Measurements from ENCODE around the gene PUSL1.
A peak's percentile ranks its signal among the peaks of the same experiment; 100 is the strongest.

Gene PUSL1

DNA sequence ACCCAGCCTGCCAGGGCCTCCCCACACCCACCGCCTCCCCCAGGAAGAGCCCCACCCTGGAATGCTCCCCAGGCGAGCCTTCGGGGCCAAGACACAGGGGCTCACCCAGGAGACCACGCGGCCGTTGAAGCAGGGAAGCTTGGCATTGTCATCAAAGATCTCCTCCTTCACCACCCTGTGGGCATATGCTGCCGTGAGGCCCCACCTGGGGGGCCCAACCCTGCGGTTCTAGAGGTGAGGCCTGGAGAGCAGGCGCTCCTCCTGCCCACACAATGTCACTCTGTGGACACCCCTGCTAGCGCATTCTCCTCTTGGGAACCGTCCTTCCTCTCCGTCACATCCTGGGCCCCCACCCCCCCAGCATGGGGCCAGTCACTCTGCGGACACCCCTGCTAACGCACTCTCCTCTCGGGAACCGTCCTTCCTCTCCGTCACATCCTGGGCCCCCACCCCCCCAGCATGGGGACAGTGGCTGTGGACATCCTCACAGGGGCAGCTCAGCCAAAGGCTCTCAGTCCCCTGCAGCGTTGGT is 34.3 kb downstream of the PUSL1 start:
- DNase-seq (ENCODE audit: low read depth), result no peak
- TF ChIP-seq CTCF (IDR thresholded peaks at IDR 0.05; ENCODE audit: low read length, missing control alignments), result no peak
- no peak overlapping the region for H3K4me3 ChIP-seq (replicated peaks; ENCODE audit: low read depth, low read length)

DNA sequence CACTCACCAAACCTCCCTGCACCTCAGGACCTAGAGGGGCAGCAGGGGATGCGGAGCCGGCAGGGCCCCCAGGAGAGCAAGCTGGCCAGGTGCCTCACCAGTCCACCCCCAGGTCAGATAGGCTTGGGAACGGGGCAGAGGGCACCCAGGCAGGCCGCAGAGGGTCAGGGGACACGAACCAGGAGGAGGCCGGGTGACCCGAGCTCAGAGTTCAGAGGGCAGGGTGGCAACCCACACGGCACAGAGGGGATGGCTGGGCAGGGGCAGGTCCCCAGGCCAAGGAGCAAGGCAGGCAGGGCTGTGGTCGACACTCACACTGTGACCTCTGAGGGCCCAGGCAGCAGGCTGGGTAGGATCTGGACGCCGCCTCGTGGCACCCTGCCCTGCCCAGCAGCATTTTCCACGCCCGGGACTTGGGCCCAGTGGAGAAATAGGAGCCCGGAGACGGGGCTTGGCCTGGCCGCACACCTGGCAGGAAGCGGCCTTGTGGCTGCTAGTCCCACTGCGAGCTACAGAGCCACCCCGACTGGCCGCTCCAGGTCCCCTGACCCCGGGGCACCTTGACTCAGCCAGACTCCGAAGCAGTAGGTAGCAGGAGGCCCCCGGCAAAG is 35.5 kb downstream of the PUSL1 start:
- no peak for TF ChIP-seq CTCF (IDR thresholded peaks at IDR 0.05; ENCODE audit: low read length, missing control alignments)
- no peak overlapping the region for H3K4me3 ChIP-seq (replicated peaks; ENCODE audit: low read depth, low read length)
- no peak for DNase-seq (ENCODE audit: low read depth)

GRCh38 chr1:1344655-1345361 is 36.4 kb downstream of the PUSL1 start:
- TF ChIP-seq CTCF (IDR thresholded peaks at IDR 0.05; ENCODE audit: low read length, missing control alignments), result peak; percentile 40
- no peak overlapping the region for H3K4me3 ChIP-seq (replicated peaks; ENCODE audit: low read depth, low read length)
- DNase-seq (ENCODE audit: low read depth), result peak; percentile 48

GRCh38 chr1:1345384-1345783 is 37.0 kb downstream of the PUSL1 start:
- no peak overlapping the region for H3K4me3 ChIP-seq (replicated peaks; ENCODE audit: low read depth, low read length)
- TF ChIP-seq CTCF (IDR thresholded peaks at IDR 0.05; ENCODE audit: low read length, missing control alignments), result no peak
- DNase-seq (ENCODE audit: low read depth), result no peak

- no peak for DNase-seq (ENCODE audit: low read depth)
- TF ChIP-seq CTCF (IDR thresholded peaks at IDR 0.05; ENCODE audit: low read length, missing control alignments), result no peak
- H3K4me3 ChIP-seq (replicated peaks; ENCODE audit: low read depth, low read length), result no peak overlapping the region
Observed at GRCh38 chr1:1345860-1346500, 37.6 kb downstream of the PUSL1 start.

- H3K4me3 ChIP-seq (replicated peaks; ENCODE audit: low read depth, low read length), result no peak overlapping the region
- no peak for TF ChIP-seq CTCF (IDR thresholded peaks at IDR 0.05; ENCODE audit: low read length, missing control alignments)
- no peak for DNase-seq (ENCODE audit: low read depth)
Observed at GRCh38 chr1:1346501-1346890, 38.1 kb downstream of the PUSL1 start.
